HG02870 (cell line): ENCODE data around the gene LCT.

Experiments used
- ATAC-seq: cut with Tn5 transposase; IDR thresholded peaks from one replicate; pipeline ENCODE4 v1.9.1; 2021; ENCODE audit warnings: mild to moderate bottlenecking, moderate library complexity; ENCODE audit not compliant: unreplicated experiment

The LCT gene

DNA sequence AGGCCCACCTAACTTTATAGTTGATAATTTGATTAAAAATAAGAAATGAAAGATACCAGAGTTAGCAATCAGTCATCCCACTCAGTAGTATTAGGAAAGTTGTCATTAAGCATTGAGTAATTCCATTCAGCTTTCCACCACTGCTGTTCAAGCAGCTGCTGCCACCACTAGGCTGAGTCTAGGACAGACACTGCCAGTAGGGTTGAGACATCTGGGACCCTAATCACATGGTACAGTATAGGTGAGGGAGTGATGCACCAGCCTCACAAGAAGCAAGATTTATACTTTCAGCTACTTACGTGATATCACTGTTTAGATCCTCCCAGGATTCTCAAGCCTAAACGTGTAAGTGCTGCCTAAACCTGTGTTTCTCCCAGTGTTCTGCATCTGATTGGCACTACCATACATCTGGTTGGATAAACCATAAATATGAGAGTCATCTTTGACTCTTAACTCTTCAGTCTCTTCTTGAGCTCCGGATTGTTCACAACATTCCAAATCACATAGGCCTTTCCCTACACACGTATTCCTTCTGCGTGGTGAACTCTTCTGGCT is 92.1 kb downstream of the LCT start:
- no peak for ATAC-seq

DNA sequence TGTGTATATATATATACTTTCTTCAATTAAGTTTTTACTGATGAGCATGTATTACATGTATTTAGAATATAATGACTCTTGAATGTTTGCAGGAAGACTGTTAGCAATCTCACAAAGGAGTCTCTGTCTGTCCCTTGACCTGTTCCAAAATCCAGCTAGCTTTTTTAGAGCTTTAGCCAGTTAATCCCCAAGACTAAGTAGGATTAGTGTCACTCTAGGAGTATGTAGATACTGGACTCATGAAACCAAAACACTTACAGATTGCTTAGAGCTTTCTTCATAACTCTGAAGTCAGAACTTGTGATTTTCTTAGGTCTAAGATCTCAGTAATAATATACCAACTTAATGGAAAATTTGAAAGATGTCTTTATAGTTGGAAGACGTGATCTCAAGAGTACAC is 93.1 kb downstream of the LCT start:
- no peak for ATAC-seq

DNA sequence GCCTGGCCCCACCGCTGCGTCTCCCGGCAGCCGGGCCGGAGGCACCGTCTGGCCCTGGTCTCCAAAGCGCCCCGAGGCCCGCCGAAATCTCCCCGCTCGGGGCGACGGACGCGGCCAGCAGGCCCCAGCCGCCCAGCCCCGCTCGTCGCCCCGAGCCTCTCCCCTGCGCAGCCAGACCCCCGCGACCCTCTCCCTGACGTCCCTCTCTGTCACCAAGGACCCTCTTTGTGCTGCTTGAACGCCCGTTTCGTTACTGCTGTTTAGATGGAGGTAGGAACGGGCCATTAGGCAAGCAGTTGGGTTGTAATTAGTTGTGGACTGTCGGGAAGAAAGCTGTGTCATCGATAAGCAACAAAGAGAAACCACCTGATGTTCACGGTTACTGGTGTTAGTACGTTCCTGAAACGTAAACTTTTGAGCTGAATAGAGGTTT is 94.6 kb downstream of the LCT start:
- peak; percentile 15 for ATAC-seq

DNA sequence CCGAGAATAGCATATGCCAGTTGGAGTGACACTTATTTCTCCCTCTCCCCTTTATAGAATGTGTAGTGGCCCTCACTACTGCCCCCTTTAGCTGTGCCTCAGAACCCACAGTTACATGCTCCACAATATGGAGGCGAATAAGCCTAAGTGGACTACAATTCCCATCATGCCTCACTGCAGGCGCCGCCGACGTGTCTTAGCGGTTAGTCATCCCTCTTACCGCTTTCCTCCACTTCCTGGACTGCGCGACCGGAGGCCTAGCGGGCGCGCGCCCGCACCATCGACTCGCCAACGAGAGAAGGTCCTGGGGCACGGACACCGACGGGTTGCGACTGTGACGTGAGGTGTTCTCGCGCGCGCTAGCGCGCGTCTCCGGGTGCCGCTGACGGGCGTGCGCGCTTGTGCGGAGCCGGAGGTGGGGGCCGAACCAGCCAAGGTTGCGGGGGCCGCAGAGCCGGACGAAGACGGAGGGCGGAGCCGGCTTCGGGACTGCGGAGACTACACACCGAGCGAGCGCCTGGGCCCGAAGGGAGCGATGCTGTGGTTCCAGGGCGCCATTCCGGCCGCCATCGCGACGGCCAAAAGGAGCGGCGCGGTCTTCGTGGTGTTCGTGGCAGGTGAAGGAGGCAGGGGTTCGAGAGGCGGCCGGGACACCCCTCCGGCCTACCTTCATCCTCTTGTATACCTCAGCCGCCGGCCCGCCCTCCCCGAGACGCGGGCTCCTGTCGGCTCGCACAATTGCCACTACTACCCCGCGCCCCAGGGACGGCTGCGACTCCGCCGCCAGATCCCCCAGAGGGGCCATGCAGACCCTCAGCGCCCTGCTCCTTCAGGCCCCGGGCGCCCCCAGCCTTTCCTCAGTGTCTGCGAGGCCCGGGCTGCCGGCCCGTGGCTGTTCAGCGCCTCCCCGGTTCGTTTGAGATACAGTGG is 95.3 kb downstream of the LCT start, which contains the start of gene UBXN4:
UBXN4 (plus strand) TSS at position 461 of the 930 bp plus-strand sequence; CDS start at position 536, 75 bp downstream.
- peak; percentile 83 for ATAC-seq

DNA sequence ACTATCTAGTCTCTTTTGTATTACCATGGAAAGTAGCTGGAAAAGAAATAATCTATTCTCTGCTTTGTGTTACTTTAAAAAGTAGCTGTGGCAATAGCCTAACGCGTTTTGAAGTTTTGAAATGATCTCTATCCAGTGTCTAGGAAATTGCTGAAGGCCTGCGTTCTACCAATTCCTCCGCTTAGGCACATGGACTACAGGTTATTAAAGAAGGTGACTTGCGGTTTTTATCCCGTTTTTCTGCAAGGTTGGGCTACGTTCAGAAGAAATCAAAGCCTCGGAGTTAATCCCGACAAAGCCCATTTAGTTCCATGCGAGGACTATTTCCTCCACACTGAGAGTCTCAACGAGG is 96.0 kb downstream of the LCT start:
- ATAC-seq, result no peak

DNA sequence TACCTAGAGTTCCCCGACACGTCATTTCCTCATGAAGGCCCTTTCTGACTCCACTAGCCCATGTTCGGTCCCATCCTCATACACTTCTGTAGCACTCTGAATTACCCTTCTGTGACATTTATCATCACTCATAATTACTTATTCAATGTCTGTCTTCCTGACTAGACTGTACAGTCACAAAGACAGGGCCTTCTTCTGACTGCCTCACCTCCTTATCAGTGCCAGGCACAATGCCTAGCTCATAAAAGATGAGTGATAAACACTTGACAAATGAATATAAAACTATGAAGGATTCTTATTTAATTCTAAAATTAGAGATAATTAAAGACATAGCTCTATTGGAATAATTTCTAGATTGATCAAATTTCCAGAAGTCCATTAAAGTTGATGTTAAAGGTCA is 96.8 kb downstream of the LCT start:
- no peak for ATAC-seq
